Astrocyte (in vitro differentiated cells and primary cell): Measurements from ENCODE around the gene PEAK1. TPM values are rescaled to one million over a fixed set of nuclear protein-coding genes. Genes with fewer than 3 reads are reported as not detected.
A peak's percentile ranks its signal among the peaks of the same experiment; 100 is the strongest.

Source experiments
- DNase-seq: peaks from one replicate; pipeline ENCODE4 v3.0.0-alpha.2; 2010; ENCODE audit warnings: low read depth
- FAIRE-seq: peaks from 2 replicates; lab custom pipeline; 2011; peaks lifted over from hg19 to GRCh38; lab: Jason Lieb, UNC
- H2AFZ ChIP-seq: 2 replicates; pipeline ENCODE4 v1.6.0; 2012; ENCODE audit warnings: low read depth, low read length, inconsistent platforms
- H3K27ac ChIP-seq: 2 replicates; pipeline ENCODE4 v1.5.1; 2011; ENCODE audit warnings: low read depth, low read length, inconsistent platforms
- H3K27me3 ChIP-seq: 2 replicates; pipeline ENCODE4 v1.6.0; 2011; ENCODE audit warnings: low read length, inconsistent platforms; ENCODE audit not compliant: insufficient read depth
- H3K36me3 ChIP-seq: 2 replicates; pipeline ENCODE4 v1.5.1; 2011; ENCODE audit warnings: low read length, inconsistent platforms; ENCODE audit not compliant: insufficient read depth
- H3K4me1 ChIP-seq: 2 replicates; pipeline ENCODE4 v1.5.1; 2011; ENCODE audit warnings: low read length, inconsistent platforms; ENCODE audit not compliant: insufficient read depth
- H3K4me2 ChIP-seq: 2 replicates; pipeline ENCODE4 v1.6.0; 2012; ENCODE audit warnings: low read length, inconsistent platforms
- H3K4me3 ChIP-seq: 2 replicates; pipeline ENCODE4 v1.5.1; 2011; ENCODE audit warnings: low read depth, mild to moderate bottlenecking, low read length, inconsistent platforms; ENCODE audit not compliant: insufficient read depth
- H3K79me2 ChIP-seq: 2 replicates; pipeline ENCODE4 v1.6.0; 2012; ENCODE audit warnings: mild to moderate bottlenecking, low read length, inconsistent platforms; ENCODE audit not compliant: insufficient read depth
- H3K9ac ChIP-seq: 2 replicates; pipeline ENCODE4 v1.6.0; 2012; ENCODE audit warnings: mild to moderate bottlenecking, low read length, inconsistent platforms
- H3K9me3 ChIP-seq: 2 replicates; pipeline ENCODE4 v1.5.1; 2012; ENCODE audit warnings: low read depth, mild to moderate bottlenecking, low read length, inconsistent platforms; ENCODE audit not compliant: insufficient read depth
- H4K20me1 ChIP-seq: 2 replicates; pipeline ENCODE4 v1.6.0; 2012; ENCODE audit warnings: low read length, inconsistent platforms; ENCODE audit not compliant: insufficient read depth
- H3K27ac Mint-ChIP-seq: one replicate; pipeline ENCODE4 v1.8.0; 2021; ENCODE audit warnings: mild to moderate bottlenecking, mixed read lengths; ENCODE audit not compliant: unreplicated experiment
- H3K27me3 Mint-ChIP-seq: one replicate; pipeline ENCODE4 v1.8.0; 2021; ENCODE audit warnings: low read depth, mixed read lengths; ENCODE audit not compliant: unreplicated experiment
- H3K36me3 Mint-ChIP-seq: one replicate; pipeline ENCODE4 v1.8.0; 2021; ENCODE audit warnings: low read depth, mixed read lengths; ENCODE audit not compliant: unreplicated experiment
- H3K4me1 Mint-ChIP-seq: one replicate; pipeline ENCODE4 v1.8.0; 2021; ENCODE audit warnings: low read depth, mixed read lengths; ENCODE audit not compliant: unreplicated experiment
- H3K4me3 Mint-ChIP-seq: one replicate; pipeline ENCODE4 v1.8.0; 2021; ENCODE audit warnings: mild to moderate bottlenecking, moderate library complexity, mixed read lengths; ENCODE audit not compliant: unreplicated experiment
- H3K9me3 Mint-ChIP-seq: one replicate; pipeline ENCODE4 v1.8.0; 2021; ENCODE audit warnings: mild to moderate bottlenecking, mixed read lengths; ENCODE audit not compliant: unreplicated experiment
- EZH2 ChIP-seq: IDR thresholded peaks from 2 replicates; pipeline ENCODE4 v1.6.1; 2012; ENCODE audit warnings: mild to moderate bottlenecking, low read length, inconsistent platforms; ENCODE audit not compliant: insufficient read depth
- total RNA-seq: library from RNA; stranded (reverse); gene quantifications from 2 replicates; pipeline ENCODE4 v1.2.1, GENCODE V29; 2021
- TF ChIP-seq, protein P1 (sequence below): IDR thresholded peaks from 2 replicates; pipeline ENCODE4 v1.5.1; 2011; ENCODE audit warnings: low read depth, mild to moderate bottlenecking, inconsistent platforms, low read length, moderate library complexity; ENCODE audit not compliant: insufficient read depth

Gene PEAK1
- total RNA-seq, 1 donor from 2014 or later = 62.3 TPM

GRCh38 chr15:77459031-77459430, 39.1 kb upstream of the PEAK1 start:
- H2AFZ ChIP-seq = no peak overlapping the region
- H3K4me2 ChIP-seq = no peak overlapping the region
- H3K9ac ChIP-seq = no peak overlapping the region
- no peak for DNase-seq
- H3K4me1 Mint-ChIP-seq = peaks cover 34% of the 10 kb centered on the region
- H3K9me3 Mint-ChIP-seq = no peaks in the 10 kb centered on the region
- no peaks in the 10 kb centered on the region for H3K9me3 ChIP-seq
- H3K27me3 Mint-ChIP-seq = no peaks in the 10 kb centered on the region
- no peak overlapping the region for H3K27ac ChIP-seq
- no peaks in the 10 kb centered on the region for H3K27me3 ChIP-seq
- TF ChIP-seq, protein P1, sequence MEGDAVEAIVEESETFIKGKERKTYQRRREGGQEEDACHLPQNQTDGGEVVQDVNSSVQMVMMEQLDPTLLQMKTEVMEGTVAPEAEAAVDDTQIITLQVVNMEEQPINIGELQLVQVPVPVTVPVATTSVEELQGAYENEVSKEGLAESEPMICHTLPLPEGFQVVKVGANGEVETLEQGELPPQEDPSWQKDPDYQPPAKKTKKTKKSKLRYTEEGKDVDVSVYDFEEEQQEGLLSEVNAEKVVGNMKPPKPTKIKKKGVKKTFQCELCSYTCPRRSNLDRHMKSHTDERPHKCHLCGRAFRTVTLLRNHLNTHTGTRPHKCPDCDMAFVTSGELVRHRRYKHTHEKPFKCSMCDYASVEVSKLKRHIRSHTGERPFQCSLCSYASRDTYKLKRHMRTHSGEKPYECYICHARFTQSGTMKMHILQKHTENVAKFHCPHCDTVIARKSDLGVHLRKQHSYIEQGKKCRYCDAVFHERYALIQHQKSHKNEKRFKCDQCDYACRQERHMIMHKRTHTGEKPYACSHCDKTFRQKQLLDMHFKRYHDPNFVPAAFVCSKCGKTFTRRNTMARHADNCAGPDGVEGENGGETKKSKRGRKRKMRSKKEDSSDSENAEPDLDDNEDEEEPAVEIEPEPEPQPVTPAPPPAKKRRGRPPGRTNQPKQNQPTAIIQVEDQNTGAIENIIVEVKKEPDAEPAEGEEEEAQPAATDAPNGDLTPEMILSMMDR = no peak
- TF ChIP-seq EZH2 = no peak
- no peaks in the 10 kb centered on the region for H4K20me1 ChIP-seq
- peaks cover 3% of the 10 kb centered on the region for H3K79me2 ChIP-seq
- no peak overlapping the region for H3K27ac Mint-ChIP-seq
- H3K36me3 Mint-ChIP-seq = peaks cover 13% of the 10 kb centered on the region
- no peak for FAIRE-seq
- peaks cover 48% of the 10 kb centered on the region for H3K4me1 ChIP-seq
- no peak overlapping the region for H3K4me3 Mint-ChIP-seq
- H3K4me3 ChIP-seq = no peak overlapping the region
- H3K36me3 ChIP-seq = no peaks in the 10 kb centered on the region

GRCh38 chr15:77457905-77458265, 38.0 kb upstream of the PEAK1 start:
- H3K9ac ChIP-seq = peak overlapping the region; percentile 16
- Mint-ChIP-seq H3K27me3 (no peaks in the 10 kb centered on the region), H3K27ac (peak overlapping the region; percentile 72), H3K4me1 (peaks cover 34% of the 10 kb centered on the region), H3K4me3 (no peak overlapping the region), H3K36me3 (peaks cover 13% of the 10 kb centered on the region), H3K9me3 (no peaks in the 10 kb centered on the region)
- DNase-seq (peak; percentile 71), FAIRE-seq (no peak)
- no peak for TF ChIP-seq EZH2
- TF ChIP-seq, protein P1 = no peak
- no peak overlapping the region for H2AFZ ChIP-seq
- H3K36me3 ChIP-seq = no peaks in the 10 kb centered on the region
- H3K27me3 ChIP-seq = no peaks in the 10 kb centered on the region
- H3K4me2 ChIP-seq = peak overlapping the region; percentile 67
- H3K4me3 ChIP-seq = no peak overlapping the region
- no peaks in the 10 kb centered on the region for H4K20me1 ChIP-seq
- peak overlapping the region; percentile 45 for H3K27ac ChIP-seq
- peaks cover 48% of the 10 kb centered on the region for H3K4me1 ChIP-seq
- H3K9me3 ChIP-seq = no peaks in the 10 kb centered on the region
- peaks cover 3% of the 10 kb centered on the region for H3K79me2 ChIP-seq

DNA sequence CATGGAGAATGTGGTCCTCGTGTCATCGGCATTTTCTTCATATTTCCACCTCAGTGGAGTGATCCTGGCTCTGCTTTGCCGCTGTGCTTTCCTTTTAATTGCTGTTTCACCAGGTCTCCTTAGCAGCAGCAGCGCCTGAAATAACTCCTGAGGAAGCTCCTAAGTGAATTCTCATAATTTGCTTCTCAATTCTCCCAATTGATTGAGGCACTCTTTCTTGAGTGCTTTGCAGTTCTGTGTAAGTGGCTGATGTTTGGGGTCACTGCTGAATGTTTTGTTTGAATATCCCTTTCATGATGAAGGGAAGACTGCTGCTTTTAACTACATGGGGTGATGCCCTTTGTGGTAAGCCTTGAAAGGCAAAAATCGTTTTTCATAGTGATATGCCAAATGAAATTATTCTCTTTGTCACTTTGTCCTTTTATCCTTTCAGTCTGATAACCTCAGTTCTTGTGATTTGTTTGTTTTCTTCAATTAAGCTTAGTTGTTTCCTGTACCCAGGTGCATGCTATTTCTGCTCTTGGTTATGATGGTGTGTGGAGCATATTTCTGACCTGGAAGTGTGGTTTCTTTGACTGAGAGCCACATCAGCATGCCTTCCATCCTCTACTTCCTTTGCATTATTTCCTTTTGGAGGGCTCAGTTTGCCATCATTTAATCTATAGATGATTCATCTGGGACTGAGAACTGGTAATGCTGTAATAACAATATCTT, 37.4 kb upstream of the PEAK1 start:
- peak overlapping the region; percentile 45 for H3K27ac ChIP-seq
- H3K9me3 ChIP-seq = no peaks in the 10 kb centered on the region
- no peak overlapping the region for H3K4me3 ChIP-seq
- TF ChIP-seq, protein P1 = no peak
- TF ChIP-seq EZH2 = no peak
- Mint-ChIP-seq H3K27ac (peak overlapping the region; percentile 72), H3K27me3 (no peaks in the 10 kb centered on the region), H3K9me3 (no peaks in the 10 kb centered on the region), H3K36me3 (peaks cover 13% of the 10 kb centered on the region), H3K4me1 (peaks cover 34% of the 10 kb centered on the region), H3K4me3 (no peak overlapping the region)
- no peaks in the 10 kb centered on the region for H3K36me3 ChIP-seq
- H3K4me1 ChIP-seq = peaks cover 48% of the 10 kb centered on the region
- H3K9ac ChIP-seq = peak overlapping the region; percentile 16
- H3K4me2 ChIP-seq = peak overlapping the region; percentile 67
- no peaks in the 10 kb centered on the region for H3K27me3 ChIP-seq
- no peaks in the 10 kb centered on the region for H4K20me1 ChIP-seq
- DNase-seq (peak; percentile 36), FAIRE-seq (no peak)
- no peak overlapping the region for H2AFZ ChIP-seq
- H3K79me2 ChIP-seq = peaks cover 4% of the 10 kb centered on the region
